Testis (tissue), 2 donors: ENCODE results near the gene CCDC81.

ENCODE experiments used
- POLR2A ChIP-seq: fragments of 450-650 bp; IDR thresholded peaks from one replicate; pipeline ENCODE4 v1.6.1; 2017; ENCODE audit warnings: antibody characterized with exemption, mild to moderate bottlenecking, moderate library complexity
- TF ChIP-seq, protein P1 (sequence below), 3 experiments: fragments of 450-650 bp in 2 of 3; fragments of 200-600 bp in 1 of 3; sonication (generic) in 1 of 3; IDR thresholded peaks; one replicate each; pipeline ENCODE4 v1.5.1; 2016 to 2019; ENCODE audit warnings: antibody characterized with exemption in 3 of 3, mild to moderate bottlenecking in 2 of 3, moderate library complexity in 1 of 3

DNA sequence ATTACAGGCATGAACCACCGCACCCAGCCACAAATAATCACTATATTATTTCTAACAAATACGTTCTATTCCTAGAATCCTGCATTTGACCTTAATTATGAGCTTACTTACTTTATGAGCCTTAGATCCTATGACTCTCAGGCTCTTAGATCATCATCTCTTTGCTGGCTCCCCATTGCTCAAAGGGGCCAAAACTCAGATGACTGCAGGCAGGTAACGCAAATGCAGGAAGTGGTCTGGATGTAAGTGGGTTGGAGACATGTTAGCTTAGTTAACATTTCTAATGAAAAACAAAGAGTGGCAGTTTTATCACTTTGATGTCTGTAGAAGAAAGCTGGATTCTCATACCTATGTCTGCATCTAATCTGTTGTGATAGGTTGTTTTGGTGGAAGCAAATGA is 23.4 kb downstream of the CCDC81 start:
- TF ChIP-seq POLR2A = no peak
- TF ChIP-seq, protein P1, sequence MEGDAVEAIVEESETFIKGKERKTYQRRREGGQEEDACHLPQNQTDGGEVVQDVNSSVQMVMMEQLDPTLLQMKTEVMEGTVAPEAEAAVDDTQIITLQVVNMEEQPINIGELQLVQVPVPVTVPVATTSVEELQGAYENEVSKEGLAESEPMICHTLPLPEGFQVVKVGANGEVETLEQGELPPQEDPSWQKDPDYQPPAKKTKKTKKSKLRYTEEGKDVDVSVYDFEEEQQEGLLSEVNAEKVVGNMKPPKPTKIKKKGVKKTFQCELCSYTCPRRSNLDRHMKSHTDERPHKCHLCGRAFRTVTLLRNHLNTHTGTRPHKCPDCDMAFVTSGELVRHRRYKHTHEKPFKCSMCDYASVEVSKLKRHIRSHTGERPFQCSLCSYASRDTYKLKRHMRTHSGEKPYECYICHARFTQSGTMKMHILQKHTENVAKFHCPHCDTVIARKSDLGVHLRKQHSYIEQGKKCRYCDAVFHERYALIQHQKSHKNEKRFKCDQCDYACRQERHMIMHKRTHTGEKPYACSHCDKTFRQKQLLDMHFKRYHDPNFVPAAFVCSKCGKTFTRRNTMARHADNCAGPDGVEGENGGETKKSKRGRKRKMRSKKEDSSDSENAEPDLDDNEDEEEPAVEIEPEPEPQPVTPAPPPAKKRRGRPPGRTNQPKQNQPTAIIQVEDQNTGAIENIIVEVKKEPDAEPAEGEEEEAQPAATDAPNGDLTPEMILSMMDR (IDR thresholded peaks at IDR 0.05) = no peak
